Keratinocyte (primary cell): ENCODE measurements around the gene CTNNBL1. TPM values are rescaled to one million over a fixed set of nuclear protein-coding genes. Genes with fewer than 3 reads are reported as not detected.
"Not testable (repeated sequence)": the region's sequence is repeated elsewhere in the genome, so short reads cannot be mapped to it uniquely, and the experiment has no call there.

Experiments
- DNase-seq: peaks from one replicate; pipeline ENCODE4 v3.0.0-alpha.2; 2011; ENCODE audit warnings: low read depth, missing footprints, low spot score
- FAIRE-seq: peaks from 2 replicates; lab custom pipeline; 2011; peaks lifted over from hg19 to GRCh38; lab: Jason Lieb, UNC
- H2AFZ ChIP-seq: 2 replicates; pipeline ENCODE4 v1.6.0; 2012; ENCODE audit warnings: low read length, control low read depth, inconsistent platforms; ENCODE audit not compliant: control insufficient read depth
- H3K27ac ChIP-seq: 2 replicates; pipeline ENCODE4 v1.5.1; 2011; ENCODE audit warnings: low read length; ENCODE audit not compliant: control insufficient read depth, insufficient read depth
- H3K27me3 ChIP-seq: 3 replicates; pipeline ENCODE4 v1.6.0; 2011; ENCODE audit warnings: low read length; ENCODE audit not compliant: control insufficient read depth, insufficient read depth; ENCODE audit errors: extremely low read depth
- H3K36me3 ChIP-seq, 2 experiments: 2 replicates in 1 of 2; 3 replicates in 1 of 2; pipeline ENCODE4 v1.5.1; 2011; ENCODE audit warnings: low read length in 2 of 2, mild to moderate bottlenecking in 1 of 2; ENCODE audit not compliant: control insufficient read depth in 2 of 2, insufficient read depth in 2 of 2; ENCODE audit errors: extremely low read depth in 1 of 2
- H3K4me1 ChIP-seq: 3 replicates; pipeline ENCODE4 v1.5.1; 2011; ENCODE audit warnings: low read length; ENCODE audit not compliant: control insufficient read depth, insufficient read depth; ENCODE audit errors: extremely low read depth
- H3K4me2 ChIP-seq: 3 replicates; pipeline ENCODE4 v1.6.0; 2011; ENCODE audit warnings: low read depth, low read length; ENCODE audit not compliant: control insufficient read depth, insufficient read depth; ENCODE audit errors: extremely low read depth
- H3K4me3 ChIP-seq, 3 experiments: fragments of 200-600 bp in 1 of 3; sonication (generic) in 1 of 3; 2 replicates in 2 of 3; 3 replicates in 1 of 3; pipeline ENCODE4 v1.5.1; 2011 to 2016; ENCODE audit warnings: low read length in 3 of 3, mild to moderate bottlenecking in 3 of 3, control low read depth in 2 of 3, inconsistent platforms in 1 of 3, low read depth in 1 of 3, mixed read lengths in 1 of 3, mixed run types in 1 of 3, moderate library complexity in 1 of 3; ENCODE audit not compliant: control insufficient read depth in 2 of 3, insufficient read depth in 2 of 3; ENCODE audit errors: extremely low read depth in 1 of 3
- H3K79me2 ChIP-seq: 2 replicates; pipeline ENCODE4 v1.6.0; 2012; ENCODE audit warnings: low read length; ENCODE audit not compliant: control insufficient read depth, insufficient read depth
- H3K9ac ChIP-seq: 3 replicates; pipeline ENCODE4 v1.6.0; 2011; ENCODE audit warnings: low read length; ENCODE audit not compliant: control insufficient read depth, insufficient read depth; ENCODE audit errors: extremely low read depth
- H3K9me1 ChIP-seq: 3 replicates; pipeline ENCODE4 v1.6.0; 2011; ENCODE audit warnings: low read length; ENCODE audit not compliant: control insufficient read depth, insufficient read depth; ENCODE audit errors: extremely low read depth
- H3K9me3 ChIP-seq: 2 replicates; pipeline ENCODE4 v1.5.1; 2012; ENCODE audit warnings: low read depth, low read length; ENCODE audit not compliant: control insufficient read depth
- H4K20me1 ChIP-seq: 3 replicates; pipeline ENCODE4 v1.6.0; 2011; ENCODE audit warnings: low read length; ENCODE audit not compliant: control insufficient read depth, insufficient read depth; ENCODE audit errors: extremely low read depth
- EZH2 ChIP-seq: IDR thresholded peaks from one replicate; pipeline ENCODE4 v1.6.1; 2012; ENCODE audit warnings: inconsistent platforms, mild to moderate bottlenecking, low read length, moderate library complexity
- dilution Hi-C: fragments of 300-500 bp; cut with MboI; formaldehyde crosslinking; loops from one replicate; pipeline ENCODE4 v1.7.0; 2020; ENCODE audit warnings: low sequenced_read_pairs; ENCODE audit not compliant: extremely low pct_ligation_motif_present
- polyA plus RNA-seq, 5 experiments: library from polyadenylated mRNA; depleted of rRNA in 3 of 5; stranded (reverse) in 3 of 5; stranded (forward) in 1 of 5; unstranded in 1 of 5; fragments of >200 nt; gene quantifications; 1 replicate in 1 of 5; 2 replicates in 3 of 5; 3 replicates in 1 of 5; pipeline versions ENCODE4 v1.2.1 to v1.2.3, GENCODE V29; 2011 to 2012; ENCODE audit warnings: missing spikeins in 2 of 5, low read depth in 1 of 5, low replicate concordance in 1 of 5
- TF ChIP-seq, protein P1 (sequence below), 3 experiments: IDR thresholded peaks in 1 of 3; conservative IDR thresholded peaks in 1 of 3; optimal IDR thresholded peaks in 1 of 3; 2 replicates in 2 of 3; 3 replicates in 1 of 3; pipeline versions ENCODE3 to v1.5.1; 2011; ENCODE audit warnings: low read length in 3 of 3, mild to moderate bottlenecking in 3 of 3, moderate library complexity in 2 of 3, control low read depth in 1 of 3, inconsistent platforms in 1 of 3; ENCODE audit not compliant: insufficient read depth in 2 of 3; ENCODE audit errors: extremely low read depth in 1 of 3

Gene CTNNBL1
- polyA plus RNA-seq, 1 donor (not counting 4 experiments of a cell fraction or from before 2014, with no cell fraction given), result 37.0 TPM

DNA sequence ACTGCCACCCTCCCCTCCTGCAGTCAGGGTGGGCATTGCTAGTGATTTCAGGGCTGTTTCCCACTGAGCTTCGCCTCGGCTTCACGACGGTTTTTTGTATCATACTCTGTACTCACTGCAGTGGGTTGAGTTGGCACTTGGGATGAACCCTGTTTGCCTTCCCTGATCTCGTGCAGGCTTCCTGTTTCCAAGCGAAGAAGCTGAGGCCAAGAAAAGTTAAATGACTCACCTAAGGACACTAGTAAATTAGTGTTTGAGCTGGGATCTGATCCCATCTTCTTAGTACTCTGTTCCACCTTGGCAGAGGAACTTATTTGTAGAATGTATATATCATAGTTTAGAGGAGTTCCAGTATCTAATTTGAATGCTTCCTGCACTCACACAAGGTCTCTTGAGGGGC is 158.8 kb downstream of the CTNNBL1 start:
- no peak overlapping the region for H3K4me2 ChIP-seq
- no peaks in the 10 kb centered on the region for H3K27me3 ChIP-seq
- no peaks in the 10 kb centered on the region for H3K79me2 ChIP-seq
- H3K4me3 ChIP-seq, result no peak overlapping the region
- dilution Hi-C loops, result no loop called here
- H3K9ac ChIP-seq, result no peak overlapping the region
- no peaks in the 10 kb centered on the region for H3K4me1 ChIP-seq
- H3K9me1 ChIP-seq, result no peaks in the 10 kb centered on the region
- H4K20me1 ChIP-seq, result no peaks in the 10 kb centered on the region
- TF ChIP-seq, protein P1, sequence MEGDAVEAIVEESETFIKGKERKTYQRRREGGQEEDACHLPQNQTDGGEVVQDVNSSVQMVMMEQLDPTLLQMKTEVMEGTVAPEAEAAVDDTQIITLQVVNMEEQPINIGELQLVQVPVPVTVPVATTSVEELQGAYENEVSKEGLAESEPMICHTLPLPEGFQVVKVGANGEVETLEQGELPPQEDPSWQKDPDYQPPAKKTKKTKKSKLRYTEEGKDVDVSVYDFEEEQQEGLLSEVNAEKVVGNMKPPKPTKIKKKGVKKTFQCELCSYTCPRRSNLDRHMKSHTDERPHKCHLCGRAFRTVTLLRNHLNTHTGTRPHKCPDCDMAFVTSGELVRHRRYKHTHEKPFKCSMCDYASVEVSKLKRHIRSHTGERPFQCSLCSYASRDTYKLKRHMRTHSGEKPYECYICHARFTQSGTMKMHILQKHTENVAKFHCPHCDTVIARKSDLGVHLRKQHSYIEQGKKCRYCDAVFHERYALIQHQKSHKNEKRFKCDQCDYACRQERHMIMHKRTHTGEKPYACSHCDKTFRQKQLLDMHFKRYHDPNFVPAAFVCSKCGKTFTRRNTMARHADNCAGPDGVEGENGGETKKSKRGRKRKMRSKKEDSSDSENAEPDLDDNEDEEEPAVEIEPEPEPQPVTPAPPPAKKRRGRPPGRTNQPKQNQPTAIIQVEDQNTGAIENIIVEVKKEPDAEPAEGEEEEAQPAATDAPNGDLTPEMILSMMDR (optimal IDR thresholded peaks at IDR 0.05 in 1 of 3, IDR thresholded peaks at IDR 0.05 in 1 of 3, conservative IDR thresholded peaks at IDR 0.05 in 1 of 3; ENCODE audit: extremely low read depth in 1 of 3, insufficient read depth in 2 of 3, low read length in 3 of 3), result no peak
- TF ChIP-seq EZH2, result no peak
- H3K9me3 ChIP-seq, result no peaks in the 10 kb centered on the region
- H3K27ac ChIP-seq, result no peak overlapping the region
- DNase-seq (no peak), FAIRE-seq (no peak)
- peaks cover 8 to 16% of the 10 kb centered on the region in 2 experiments for H3K36me3 ChIP-seq
- no peak overlapping the region for H2AFZ ChIP-seq

DNA sequence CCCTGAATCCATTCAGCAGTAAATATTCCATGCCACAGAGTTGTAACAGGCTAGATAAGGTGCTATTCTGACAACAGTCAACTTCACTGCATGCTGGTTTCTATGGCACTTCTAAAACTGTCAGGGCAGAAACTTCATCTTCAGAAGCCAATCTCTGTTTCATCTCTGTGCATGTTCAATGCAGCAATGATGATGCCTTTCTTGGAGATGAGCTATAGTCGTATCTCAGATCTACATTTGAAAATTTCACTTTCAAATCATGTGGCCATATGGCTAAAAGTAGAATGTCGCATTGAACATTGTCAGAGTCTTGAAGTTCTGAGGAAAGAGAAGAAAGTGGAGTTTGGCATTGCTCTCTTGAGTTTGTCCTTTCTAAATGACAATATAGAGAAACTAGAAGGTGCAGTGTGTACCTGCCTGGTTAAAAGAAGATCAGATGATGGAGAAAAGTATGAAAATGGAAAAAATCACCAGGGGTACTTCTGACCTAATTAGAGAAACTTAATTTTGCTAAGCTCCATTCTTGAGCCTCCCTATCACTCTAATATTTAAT is 160.1 kb downstream of the CTNNBL1 start:
- H3K9me1 ChIP-seq, result no peaks in the 10 kb centered on the region
- no peaks in the 10 kb centered on the region for H3K79me2 ChIP-seq
- H3K36me3 ChIP-seq, result peaks cover 8 to 14% of the 10 kb centered on the region in 2 experiments
- no peaks in the 10 kb centered on the region for H3K27me3 ChIP-seq
- dilution Hi-C loops, result no loop called here
- no peak overlapping the region for H3K27ac ChIP-seq
- H3K4me2 ChIP-seq, result no peak overlapping the region
- H3K4me3 ChIP-seq, result no peak overlapping the region
- no peak for TF ChIP-seq EZH2
- TF ChIP-seq, protein P1 (optimal IDR thresholded peaks at IDR 0.05 in 1 of 3, IDR thresholded peaks at IDR 0.05 in 1 of 3, conservative IDR thresholded peaks at IDR 0.05 in 1 of 3; ENCODE audit: extremely low read depth in 1 of 3, insufficient read depth in 2 of 3, low read length in 3 of 3), result no peak
- H3K4me1 ChIP-seq, result no peaks in the 10 kb centered on the region
- H3K9me3 ChIP-seq, result no peaks in the 10 kb centered on the region
- no peak overlapping the region for H3K9ac ChIP-seq
- H4K20me1 ChIP-seq, result no peaks in the 10 kb centered on the region
- no peak overlapping the region for H2AFZ ChIP-seq
- DNase-seq (no peak), FAIRE-seq (no peak)

DNA sequence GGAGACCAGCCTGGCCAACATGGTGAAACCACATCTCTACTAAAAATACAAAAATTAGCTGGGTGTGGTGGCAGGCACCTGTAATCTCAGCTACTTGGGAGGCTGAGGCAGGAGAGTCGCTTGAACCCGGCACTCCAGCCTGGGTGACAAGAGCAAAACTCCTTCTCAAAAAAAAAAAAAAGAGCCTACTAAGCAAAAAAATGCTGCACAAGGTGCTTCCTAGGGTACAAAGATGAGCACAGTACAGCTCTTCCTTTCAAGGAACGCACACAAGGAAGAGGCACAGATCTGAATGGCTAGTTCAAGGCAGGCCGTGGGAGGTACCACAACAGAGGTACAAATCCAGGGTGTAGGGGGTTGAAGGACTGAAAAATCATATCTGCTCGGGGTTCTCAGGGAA is 162.2 kb downstream of the CTNNBL1 start:
- H3K27ac ChIP-seq, H3K79me2 ChIP-seq, H4K20me1 ChIP-seq, H3K9me3 ChIP-seq, H3K9ac ChIP-seq, H3K9me1 ChIP-seq, DNase-seq, FAIRE-seq, H3K4me1 ChIP-seq, H3K27me3 ChIP-seq, dilution Hi-C loops, H3K4me2 ChIP-seq, H2AFZ ChIP-seq, H3K4me3 ChIP-seq: not testable (repeated sequence)
- H3K36me3 ChIP-seq, result peaks cover 3 to 16% of the 10 kb centered on the region in 2 experiments
